ENCODE results near the gene PPM1L. TPM values are rescaled to one million over a fixed set of nuclear protein-coding genes. Genes with fewer than 3 reads are reported as not detected.

Gene PPM1L
- total and polyA plus RNA-seq, 7 donors, result 6.2 to 76.1 (median 66.0) TPM

- H3K27ac ChIP-seq, result peak overlapping the region; percentile 92
- no peaks in the 10 kb centered on the region for H3K9me3 ChIP-seq
These were observed 55.2 kb downstream of the PPM1L start for GRCh38 chr3:160811237-160811548.

GRCh38 chr3:160812304-160812703 lies 56.3 kb downstream of the PPM1L start:
- Histone ChIP-seq H3K27me3 (ENCODE audit: insufficient read depth in 3 of 3, low read length in 2 of 3) (no peaks in the 10 kb centered on the region), H3K36me3 (ENCODE audit: insufficient read depth in 1 of 2, low read depth in 1 of 2) (no peaks in the 10 kb centered on the region), H3K4me3 (peak overlapping the region; percentile 6), H3K27ac (peak overlapping the region; percentile 92), H3K9me3 (no peaks in the 10 kb centered on the region), H3K4me1 (peaks cover 67% of the 10 kb centered on the region)
- WGBS, 3 donors, result 15 to 41% (median 20%) methylated on average over 3 of the region's 3 CpGs
- TF ChIP-seq CTCF (IDR thresholded peaks at IDR 0.05), result no peak
- ATAC-seq, result no peak
- no peak for DNase-seq
- intact Hi-C loops (cut with DNase I), result loop anchor here in 1 of 2 donors (5.0 kb wide), 2 partner anchors 40 to 55 kb away; no protein-coding TSS in a partner anchor

More at GRCh38 chr3:160811237-160811548, 55.2 kb downstream of the PPM1L start:
- Histone ChIP-seq H3K27me3 (ENCODE audit: insufficient read depth in 3 of 3, low read length in 2 of 3) (no peaks in the 10 kb centered on the region), H3K4me1 (peaks cover 78% of the 10 kb centered on the region), H3K4me3 (no peak overlapping the region), H3K36me3 (ENCODE audit: insufficient read depth in 1 of 2, low read depth in 1 of 2) (no peaks in the 10 kb centered on the region)
- intact Hi-C loops (cut with DNase I), result loop anchor here in 1 of 2 donors (5.0 kb wide), 2 partner anchors 41 to 56 kb away; no protein-coding TSS in a partner anchor
- DNase-seq (no peak), ATAC-seq (no peak)
- 36 to 45% (median 42%) methylated on average over 1 of the region's 1 CpG for WGBS, 3 donors
- no peak for TF ChIP-seq CTCF (IDR thresholded peaks at IDR 0.05)

GRCh38 chr3:160815280-160815679 lies 59.2 kb downstream of the PPM1L start:
- no peak overlapping the region for H3K27ac ChIP-seq
- 88 to 94% (median 89%) methylated on average over 1 of the region's 1 CpG for WGBS, 3 donors

GRCh38 chr3:160820022-160820421 lies 64.0 kb downstream of the PPM1L start:
- no peak overlapping the region for H3K4me3 ChIP-seq
- WGBS, 3 donors, result 86 to 97% (median 93%) methylated on average over 1 of the region's 1 CpG
- ATAC-seq (peak in 1 of 4 donors; percentile 45), DNase-seq (no peak)
- no peak overlapping the region for H3K27ac ChIP-seq
- TF ChIP-seq CTCF (IDR thresholded peaks at IDR 0.05), result no peak
- no peaks in the 10 kb centered on the region for H3K9me3 ChIP-seq
- no peaks in the 10 kb centered on the region for H3K36me3 ChIP-seq (ENCODE audit: insufficient read depth in 1 of 2, low read depth in 1 of 2)
- no peaks in the 10 kb centered on the region for H3K27me3 ChIP-seq (ENCODE audit: insufficient read depth in 3 of 3, low read length in 2 of 3)
- intact Hi-C loops (cut with DNase I), result no loop called here
- peaks cover 35% of the 10 kb centered on the region for H3K4me1 ChIP-seq

More at GRCh38 chr3:160815280-160815679, 59.2 kb downstream of the PPM1L start:
- no peaks in the 10 kb centered on the region for H3K36me3 ChIP-seq (ENCODE audit: insufficient read depth in 1 of 2, low read depth in 1 of 2)
- DNase-seq, result no peak
- H3K27me3 ChIP-seq (ENCODE audit: insufficient read depth in 3 of 3, low read length in 2 of 3), result no peaks in the 10 kb centered on the region
- ATAC-seq, result no peak
- intact Hi-C loops (cut with DNase I), result no loop called here
- H3K4me3 ChIP-seq, result no peak overlapping the region
- H3K4me1 ChIP-seq, result peaks cover 47% of the 10 kb centered on the region
- no peaks in the 10 kb centered on the region for H3K9me3 ChIP-seq
- TF ChIP-seq CTCF (IDR thresholded peaks at IDR 0.05), result no peak

- ATAC-seq (no peak), DNase-seq (no peak)
- Histone ChIP-seq H3K9me3 (no peaks in the 10 kb centered on the region), H3K27me3 (ENCODE audit: insufficient read depth in 3 of 3, low read length in 2 of 3) (no peaks in the 10 kb centered on the region), H3K27ac (no peak overlapping the region), H3K4me3 (no peak overlapping the region), H3K4me1 (peaks cover 39% of the 10 kb centered on the region), H3K36me3 (ENCODE audit: insufficient read depth in 1 of 2, low read depth in 1 of 2) (no peaks in the 10 kb centered on the region)
- intact Hi-C loops (cut with DNase I), result no loop called here
- 75 to 97% (median 78%) methylated on average over 1 of the region's 1 CpG for WGBS, 3 donors
- no peak for TF ChIP-seq CTCF (IDR thresholded peaks at IDR 0.05)
These were observed 64.4 kb downstream of the PPM1L start for GRCh38 chr3:160820430-160820829.

All from psoas muscle (tissue), 8 donors.